HepG2 (cell line): ENCODE data around the gene TTC31. TPM values are rescaled to one million over a fixed set of nuclear protein-coding genes. Genes with fewer than 3 reads are reported as not detected.

Source experiments
- HBP1 ChIP-seq: IDR thresholded peaks from 2 replicates; pipeline ENCODE4 v1.6.1; 2016; ENCODE audit warnings: low read depth, control low read depth
- KLF6 ChIP-seq: IDR thresholded peaks from 2 replicates; pipeline ENCODE4 v1.8.0; 2016; ENCODE audit warnings: missing biosample characterization, missing genetic modification reagents
- KLF9 ChIP-seq: IDR thresholded peaks from 2 replicates; pipeline ENCODE4 v1.6.1; 2016; ENCODE audit warnings: low read depth
- LBX2 ChIP-seq: sonication (generic); formaldehyde crosslinking; IDR thresholded peaks from 2 replicates; pipeline ENCODE4 v1.5.0; 2020; ENCODE audit warnings: missing genetic modification reagents, mild to moderate bottlenecking, borderline replicate concordance
- NBN ChIP-seq: fragments of 450-650 bp; conservative IDR thresholded peaks from 2 replicates; pipeline ENCODE4 v1.6.1; 2017
- NR0B2 ChIP-seq: sonication (generic); formaldehyde crosslinking; IDR thresholded peaks from 2 replicates; pipeline ENCODE4 v1.4.0; 2020; ENCODE audit warnings: mild to moderate bottlenecking, missing genetic modification reagents
- PATZ1 ChIP-seq: sonication (generic); formaldehyde crosslinking; IDR thresholded peaks from 2 replicates; pipeline ENCODE4 v1.4.0; 2020; ENCODE audit warnings: missing genetic modification reagents
- RNF2 ChIP-seq: fragments of 450-650 bp; conservative IDR thresholded peaks from 2 replicates; pipeline ENCODE4 v1.6.1; 2016; ENCODE audit warnings: low read depth
- SP5 ChIP-seq: IDR thresholded peaks from 2 replicates; pipeline ENCODE4 v1.6.1; 2016; ENCODE audit warnings: low read depth, borderline replicate concordance
- ZFP82 ChIP-seq: sonication (generic); formaldehyde crosslinking; IDR thresholded peaks from 2 replicates; pipeline ENCODE4 v1.5.1; 2020; ENCODE audit warnings: mild to moderate bottlenecking, missing genetic modification reagents, borderline replicate concordance
- ZHX2 ChIP-seq, 2 experiments: sonication (generic) in 1 of 2; formaldehyde crosslinking in 1 of 2; IDR thresholded peaks; 2 replicates each; pipeline versions ENCODE4 v1.6.1 to v1.9.0; 2014 to 2022; ENCODE audit warnings: antibody characterized with exemption in 1 of 2, borderline replicate concordance in 1 of 2, inconsistent platforms in 1 of 2, low read depth in 1 of 2, missing genetic modification reagents in 1 of 2
- ZNF224 ChIP-seq: sonication (generic); formaldehyde crosslinking; IDR thresholded peaks from 2 replicates; pipeline ENCODE4 v1.5.0; 2020; ENCODE audit warnings: mild to moderate bottlenecking, missing genetic modification reagents
- ZNF451 ChIP-seq: sonication (generic); formaldehyde crosslinking; IDR thresholded peaks from 2 replicates; pipeline ENCODE4 v1.5.0; 2020; ENCODE audit warnings: mild to moderate bottlenecking, missing genetic modification reagents
- ZNF510 ChIP-seq: sonication (generic); formaldehyde crosslinking; IDR thresholded peaks from 2 replicates; pipeline ENCODE4 v1.4.0; 2020; ENCODE audit warnings: low read depth, mild to moderate bottlenecking, missing genetic modification reagents
- ZNF557 ChIP-seq: sonication (generic); formaldehyde crosslinking; IDR thresholded peaks from 2 replicates; pipeline ENCODE4 v1.4.0; 2020; ENCODE audit warnings: missing genetic modification reagents
- ZNF773 ChIP-seq: sonication (generic); formaldehyde crosslinking; IDR thresholded peaks from 2 replicates; pipeline ENCODE4 v1.4.0; 2020; ENCODE audit warnings: missing genetic modification reagents, borderline replicate concordance
- ZNF780A ChIP-seq: sonication (generic); formaldehyde crosslinking; IDR thresholded peaks from 2 replicates; pipeline ENCODE4 v1.8.0; 2022; ENCODE audit warnings: mild to moderate bottlenecking, missing genetic modification reagents, moderate library complexity
- polyA plus RNA-seq, 8 experiments: library from polyadenylated mRNA; depleted of rRNA in 3 of 8; stranded (reverse) in 7 of 8; unstranded in 1 of 8; fragments of >200 nt; fragmentation: Illumina TruSeq in 4 of 8; extraction: Trizol in 4 of 8; gene quantifications; 2 replicates each; pipeline versions ENCODE4 v1.2.1 to v1.2.3, GENCODE V29; 2011 to 2016; ENCODE audit warnings: low read depth in 4 of 8, missing spikeins in 1 of 8, mixed read lengths in 1 of 8; ENCODE audit not compliant: insufficient read depth in 1 of 8
- total RNA-seq, 5 experiments: library from RNA; depleted of rRNA; stranded (reverse); fragments of >200 nt; fragmentation: Illumina TruSeq; extraction: Trizol; gene quantifications; 2 replicates each; pipeline ENCODE4 v1.2.3, GENCODE V29; 2016; ENCODE audit warnings: low read depth in 1 of 5

The TTC31 gene
- total and polyA plus RNA-seq, 2 of the 13 experiments (the other 11 are each of a cell fraction or from before 2014, with no cell fraction given), result 28.3 to 39.5 TPM

- peak; percentile 87 for TF ChIP-seq ZHX2 (IDR thresholded peaks at IDR 0.05; ENCODE audit: low read depth)
- no peak for TF ChIP-seq ZHX2 (CRISPR knock-in tag; IDR thresholded peaks at IDR 0.05; ENCODE audit: borderline replicate concordance)
- TF ChIP-seq ZNF773 (CRISPR knock-in tag), result no peak
- no peak for TF ChIP-seq KLF9 (CRISPR knock-in tag)
- TF ChIP-seq LBX2 (CRISPR knock-in tag), result peak; percentile 55; the same call in 1 of the 2 replicates
- TF ChIP-seq ZNF510 (CRISPR knock-in tag), result peak; percentile 92; the same call in 1 of the 2 replicates
- peak; percentile 94 for TF ChIP-seq PATZ1 (CRISPR knock-in tag)
- TF ChIP-seq KLF6, result peak; percentile 50
- peak; percentile 23; the same call in 1 of the 2 replicates for TF ChIP-seq SP5 (CRISPR knock-in tag)
- TF ChIP-seq ZNF557 (CRISPR knock-in tag), result peak; percentile 53; the same call in 1 of the 2 replicates
- peak; percentile 59; the same call in 1 of the 2 replicates for TF ChIP-seq RNF2
- 0 out of 2 replicates have a peak, but pooled peaks have one; percentile 15 for TF ChIP-seq ZNF224 (CRISPR knock-in tag)
- no peak; the same call in 1 of the 2 replicates for TF ChIP-seq ZFP82 (CRISPR knock-in tag)
- no peak for TF ChIP-seq NBN
- TF ChIP-seq ZNF780A, result 0 out of 2 replicates have a peak, but pooled peaks have one; percentile 26
- TF ChIP-seq ZNF451 (CRISPR knock-in tag), result peak; percentile 98
- 0 out of 2 replicates have a peak, but pooled peaks have one; percentile 44 for TF ChIP-seq HBP1 (CRISPR knock-in tag)
- TF ChIP-seq NR0B2 (CRISPR knock-in tag), result peak; percentile 85; the same call in 1 of the 2 replicates
These were observed 24.5 kb downstream of the TTC31 start, which contains the start of gene PCGF1 (continued) for GRCh38 chr2:74507145-74507925.
